NCI-H69 (cell line): Measurements from ENCODE around the gene GMCL2.
"Not testable (repeated sequence)": the region's sequence is repeated elsewhere in the genome, so short reads cannot be mapped to it uniquely, and the experiment has no call there.

Experiments
- DNase-seq: peaks from one replicate; lab custom pipeline; 2025; lab: John Stamatoyannopoulos, UW

Gene GMCL2

GRCh38 chr5:178206166-178207101, 19.3 kb upstream of the GMCL2 start:
- DNase-seq, result no peak

- DNase-seq, result no peak
Measured at GRCh38 chr5:178205749-178206047, 18.5 kb upstream of the GMCL2 start.

- peak; percentile 87 for DNase-seq
Measured at GRCh38 chr5:178204935-178205748, 18.0 kb upstream of the GMCL2 start.

GRCh38 chr5:178204182-178204934, 17.2 kb upstream of the GMCL2 start, which contains the start of gene HNRNPAB:
Gene HNRNPAB, plus strand, starts transcription at chr5:178204533. Its CDS starts 305 bp downstream, at chr5:178204838.
- DNase-seq, result peak; percentile 98

- peak; percentile 70 for DNase-seq
Measured at GRCh38 chr5:178203670-178204181, 16.6 kb upstream of the GMCL2 start.

- no peak for DNase-seq
Measured at GRCh38 chr5:178202541-178202940, 15.4 kb upstream of the GMCL2 start.

GRCh38 chr5:178201927-178202235, 14.7 kb upstream of the GMCL2 start:
- DNase-seq, result no peak

GRCh38 chr5:178201221-178201926, 14.2 kb upstream of the GMCL2 start:
- DNase-seq, result no peak

- DNase-seq, result no peak
Measured at GRCh38 chr5:178199581-178200434, 12.6 kb upstream of the GMCL2 start.

GRCh38 chr5:178198706-178199105, 11.5 kb upstream of the GMCL2 start:
- no peak for DNase-seq

GRCh38 chr5:178198151-178198550, 11.0 kb upstream of the GMCL2 start:
- not testable (repeated sequence) for DNase-seq

GRCh38 chr5:178196986-178197385, 9.8 kb upstream of the GMCL2 start:
- no peak for DNase-seq

- no peak for DNase-seq
Measured at GRCh38 chr5:178196281-178196812, 9.2 kb upstream of the GMCL2 start.

GRCh38 chr5:178194026-178194425, 6.9 kb upstream of the GMCL2 start:
- no peak for DNase-seq

- no peak for DNase-seq
Measured at GRCh38 chr5:178193251-178193809, 6.2 kb upstream of the GMCL2 start.

- DNase-seq, result no peak
Measured at GRCh38 chr5:178192787-178193186, 5.6 kb upstream of the GMCL2 start.

GRCh38 chr5:178192244-178192643, 5.1 kb upstream of the GMCL2 start:
- DNase-seq, result no peak

GRCh38 chr5:178191661-178192060, 4.5 kb upstream of the GMCL2 start:
- DNase-seq, result no peak

- no peak for DNase-seq
Measured at GRCh38 chr5:178189433-178189832, 2.3 kb upstream of the GMCL2 start.

GRCh38 chr5:178186427-178186826, 744 bp downstream of the GMCL2 start:
- no peak for DNase-seq
